Measurements from ENCODE around the gene PDE4B.

DNA sequence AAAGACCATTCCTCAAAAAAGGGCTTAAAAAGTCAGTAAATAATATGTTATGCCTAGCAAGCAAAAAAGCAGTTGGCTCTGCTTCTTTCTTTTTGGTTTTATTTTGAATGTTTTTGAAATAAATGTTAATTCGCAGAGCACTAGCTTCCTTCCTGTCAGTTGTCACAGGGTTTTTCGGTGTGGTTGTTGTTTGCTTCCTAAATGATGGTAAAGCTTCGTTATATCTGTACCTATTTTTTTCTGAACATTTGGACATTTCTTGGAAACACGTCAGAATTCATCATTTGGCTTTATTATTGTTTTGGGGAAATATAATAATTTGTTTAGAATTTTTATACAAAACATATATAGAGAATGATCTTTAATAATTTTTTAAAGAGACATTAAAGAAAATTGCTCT is 389.3 kb downstream of the PDE4B start:
- TF ChIP-seq, protein P1, sequence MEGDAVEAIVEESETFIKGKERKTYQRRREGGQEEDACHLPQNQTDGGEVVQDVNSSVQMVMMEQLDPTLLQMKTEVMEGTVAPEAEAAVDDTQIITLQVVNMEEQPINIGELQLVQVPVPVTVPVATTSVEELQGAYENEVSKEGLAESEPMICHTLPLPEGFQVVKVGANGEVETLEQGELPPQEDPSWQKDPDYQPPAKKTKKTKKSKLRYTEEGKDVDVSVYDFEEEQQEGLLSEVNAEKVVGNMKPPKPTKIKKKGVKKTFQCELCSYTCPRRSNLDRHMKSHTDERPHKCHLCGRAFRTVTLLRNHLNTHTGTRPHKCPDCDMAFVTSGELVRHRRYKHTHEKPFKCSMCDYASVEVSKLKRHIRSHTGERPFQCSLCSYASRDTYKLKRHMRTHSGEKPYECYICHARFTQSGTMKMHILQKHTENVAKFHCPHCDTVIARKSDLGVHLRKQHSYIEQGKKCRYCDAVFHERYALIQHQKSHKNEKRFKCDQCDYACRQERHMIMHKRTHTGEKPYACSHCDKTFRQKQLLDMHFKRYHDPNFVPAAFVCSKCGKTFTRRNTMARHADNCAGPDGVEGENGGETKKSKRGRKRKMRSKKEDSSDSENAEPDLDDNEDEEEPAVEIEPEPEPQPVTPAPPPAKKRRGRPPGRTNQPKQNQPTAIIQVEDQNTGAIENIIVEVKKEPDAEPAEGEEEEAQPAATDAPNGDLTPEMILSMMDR (IDR thresholded peaks at IDR 0.05): no peak
- TF ChIP-seq POLR2A (IDR thresholded peaks at IDR 0.05): no peak
